D721Med (cell line): ENCODE data around the gene FLNB.

Experiments used
- DNase-seq: peaks from one replicate; pipeline ENCODE4 v3.0.0; 2011; ENCODE audit warnings: low spot score; ENCODE audit not compliant: insufficient read length
- FAIRE-seq: peaks from 2 replicates; lab custom pipeline; 2011; peaks lifted over from hg19 to GRCh38; lab: Jason Lieb, UNC
- CTCF ChIP-seq: IDR thresholded peaks from 2 replicates; pipeline ENCODE4 v1.5.1; 2012; ENCODE audit warnings: mild to moderate bottlenecking, control low read depth; ENCODE audit not compliant: insufficient read depth; ENCODE audit errors: missing control alignments

The FLNB gene

GRCh38 chr3:58202917-58203360 lies 194.7 kb downstream of the FLNB start:
- DNase-seq (no peak), FAIRE-seq (no peak)
- no peak for TF ChIP-seq CTCF

- DNase-seq: no peak
- TF ChIP-seq CTCF: no peak
- no peak for FAIRE-seq
Observed at GRCh38 chr3:58203541-58203940, 195.3 kb downstream of the FLNB start.

- DNase-seq (no peak), FAIRE-seq (no peak)
- TF ChIP-seq CTCF: no peak
Observed at GRCh38 chr3:58204720-58205119, 196.5 kb downstream of the FLNB start.

GRCh38 chr3:58205981-58206380 lies 197.8 kb downstream of the FLNB start:
- DNase-seq (no peak), FAIRE-seq (no peak)
- no peak for TF ChIP-seq CTCF

- DNase-seq (no peak), FAIRE-seq (no peak)
- TF ChIP-seq CTCF: no peak
Observed at GRCh38 chr3:58206406-58207011, 198.3 kb downstream of the FLNB start.

GRCh38 chr3:58207954-58208353 lies 199.7 kb downstream of the FLNB start:
- no peak for TF ChIP-seq CTCF

GRCh38 chr3:58209933-58210332 lies 201.7 kb downstream of the FLNB start:
- DNase-seq: no peak
- no peak for TF ChIP-seq CTCF
- FAIRE-seq: no peak

More at GRCh38 chr3:58207954-58208353, 199.7 kb downstream of the FLNB start:
- DNase-seq (no peak), FAIRE-seq (no peak)
